ENCODE data around the gene UNC5C. TPM values are rescaled to one million over a fixed set of nuclear protein-coding genes. Genes with fewer than 3 reads are reported as not detected.

Gene UNC5C
- total RNA-seq, 1 donor from 2014 or later = 2.0 TPM

- no peak for DNase-seq
- intact Hi-C loops (cut with micrococcal nuclease) = no loop called here
- Histone ChIP-seq H3K36me3 (no peaks in the 10 kb centered on the region), H3K4me1 (peaks cover 34% of the 10 kb centered on the region), H3K4me3 (peak overlapping the region; percentile 74), H3K9me3 (replicated peaks) (no peaks in the 10 kb centered on the region), H3K27ac (replicated peaks) (peak overlapping the region; percentile 92), H3K27me3 (ENCODE audit: low read depth) (peaks cover 73% of the 10 kb centered on the region)
- no peak for TF ChIP-seq CTCF (IDR thresholded peaks at IDR 0.05; ENCODE audit: borderline replicate concordance)
Observed at GRCh38 chr4:95550115-95550987, 1.6 kb upstream of the UNC5C start.

GRCh38 chr4:95549246-95550114, 707 bp upstream of the UNC5C start:
- peaks cover 34% of the 10 kb centered on the region for H3K4me1 ChIP-seq

GRCh38 chr4:95547715-95548471, 880 bp downstream of the UNC5C start:
- H3K27ac ChIP-seq (replicated peaks) = peak overlapping the region; percentile 92
- intact Hi-C loops (cut with micrococcal nuclease) = no loop called here

More at GRCh38 chr4:95549246-95550114, 707 bp upstream of the UNC5C start:
- no peaks in the 10 kb centered on the region for H3K9me3 ChIP-seq (replicated peaks)
- TF ChIP-seq CTCF (IDR thresholded peaks at IDR 0.05; ENCODE audit: borderline replicate concordance) = no peak
- peaks cover 75% of the 10 kb centered on the region for H3K27me3 ChIP-seq (ENCODE audit: low read depth)
- no peaks in the 10 kb centered on the region for H3K36me3 ChIP-seq
- peak; percentile 77 for DNase-seq
- intact Hi-C loops (cut with micrococcal nuclease) = no loop called here
- peak overlapping the region; percentile 74 for H3K4me3 ChIP-seq
- peak overlapping the region; percentile 92 for H3K27ac ChIP-seq (replicated peaks)

GRCh38 chr4:95546866-95547714, 1.7 kb downstream of the UNC5C start:
- no peak for DNase-seq
- H3K36me3 ChIP-seq = no peaks in the 10 kb centered on the region

More at GRCh38 chr4:95547715-95548471, 880 bp downstream of the UNC5C start:
- Histone ChIP-seq H3K27me3 (ENCODE audit: low read depth) (peaks cover 83% of the 10 kb centered on the region), H3K36me3 (no peaks in the 10 kb centered on the region), H3K4me3 (peak overlapping the region; percentile 74), H3K4me1 (peaks cover 34% of the 10 kb centered on the region), H3K9me3 (replicated peaks) (no peaks in the 10 kb centered on the region)
- no peak for TF ChIP-seq CTCF (IDR thresholded peaks at IDR 0.05; ENCODE audit: borderline replicate concordance)
- DNase-seq = peak; percentile 25

More at GRCh38 chr4:95546866-95547714, 1.7 kb downstream of the UNC5C start:
- Histone ChIP-seq H3K9me3 (replicated peaks) (no peaks in the 10 kb centered on the region), H3K4me1 (peaks cover 34% of the 10 kb centered on the region), H3K27me3 (ENCODE audit: low read depth) (peaks cover 77% of the 10 kb centered on the region), H3K27ac (replicated peaks) (peak overlapping the region; percentile 92), H3K4me3 (peak overlapping the region; percentile 74)
- intact Hi-C loops (cut with micrococcal nuclease) = no loop called here
- TF ChIP-seq CTCF (IDR thresholded peaks at IDR 0.05; ENCODE audit: borderline replicate concordance) = no peak

Data from left ventricle myocardium inferior (tissue), 1 donor.